Activated CD4-positive, alpha-beta T cell treated with anti-CD3 and anti-CD28 coated beads, Interleukin-2, amount 10 ng/mL, durations not matched to agents 24 days and 14 days (primary cell): Measurements from ENCODE around the gene NLRC5. TPM values are rescaled to one million over a fixed set of nuclear protein-coding genes. Genes with fewer than 3 reads are reported as not detected.

Experiments
- DNase-seq: peaks from one replicate; pipeline ENCODE4 v3.0.0; 2022
- H3K27ac Mint-ChIP-seq: one replicate; pipeline ENCODE4 v1.8.0; 2022; ENCODE audit warnings: mild to moderate bottlenecking, mixed read lengths
- H3K27me3 Mint-ChIP-seq: one replicate; pipeline ENCODE4 v1.8.0; 2022; ENCODE audit warnings: mixed read lengths
- H3K36me3 Mint-ChIP-seq: one replicate; pipeline ENCODE4 v1.8.0; 2022; ENCODE audit warnings: low read depth, mild to moderate bottlenecking, mixed read lengths
- H3K4me1 Mint-ChIP-seq: one replicate; pipeline ENCODE4 v1.8.0; 2021; ENCODE audit warnings: mixed read lengths
- H3K4me3 Mint-ChIP-seq: one replicate; pipeline ENCODE4 v1.8.0; 2022; ENCODE audit warnings: mild to moderate bottlenecking, moderate library complexity, mixed read lengths
- H3K9me3 Mint-ChIP-seq: one replicate; pipeline ENCODE4 v1.8.0; 2021; ENCODE audit warnings: mixed read lengths
- intact Hi-C: fragments of 100-400 bp; cut with micrococcal nuclease; formaldehyde crosslinking; loops from one replicate; pipeline ENCODE4 v1.15.1; 2023
- total RNA-seq: library from RNA; stranded (reverse); gene quantifications from 2 replicates; pipeline ENCODE4 v1.2.3, GENCODE V29; 2022

NLRC5 gene
- total RNA-seq, 1 donor from 2014 or later = 214 TPM

- Mint-ChIP-seq H3K4me1 (peaks cover 77% of the 10 kb centered on the region), H3K36me3 (peaks cover 82% of the 10 kb centered on the region), H3K27ac (peak overlapping the region; percentile 97), H3K4me3 (peak overlapping the region; percentile 80), H3K27me3 (no peaks in the 10 kb centered on the region), H3K9me3 (no peaks in the 10 kb centered on the region)
- peak; percentile 80 for DNase-seq
- intact Hi-C loops = no loop called here
Observed at GRCh38 chr16:57039148-57039812, 49.9 kb downstream of the NLRC5 start.

GRCh38 chr16:57041182-57042156, 52.1 kb downstream of the NLRC5 start:
- intact Hi-C loops = loop anchor here (1.0 to 2.0 kb wide), 5 partner anchors 27 to 97 kb away; partner anchors contain the start of gene NLRC5
- Mint-ChIP-seq H3K36me3 (peaks cover 73% of the 10 kb centered on the region), H3K4me3 (peak overlapping the region; percentile 80), H3K9me3 (no peaks in the 10 kb centered on the region), H3K27ac (peak overlapping the region; percentile 97), H3K4me1 (peaks cover 69% of the 10 kb centered on the region), H3K27me3 (no peaks in the 10 kb centered on the region)
- peak; percentile 93 for DNase-seq

DNA sequence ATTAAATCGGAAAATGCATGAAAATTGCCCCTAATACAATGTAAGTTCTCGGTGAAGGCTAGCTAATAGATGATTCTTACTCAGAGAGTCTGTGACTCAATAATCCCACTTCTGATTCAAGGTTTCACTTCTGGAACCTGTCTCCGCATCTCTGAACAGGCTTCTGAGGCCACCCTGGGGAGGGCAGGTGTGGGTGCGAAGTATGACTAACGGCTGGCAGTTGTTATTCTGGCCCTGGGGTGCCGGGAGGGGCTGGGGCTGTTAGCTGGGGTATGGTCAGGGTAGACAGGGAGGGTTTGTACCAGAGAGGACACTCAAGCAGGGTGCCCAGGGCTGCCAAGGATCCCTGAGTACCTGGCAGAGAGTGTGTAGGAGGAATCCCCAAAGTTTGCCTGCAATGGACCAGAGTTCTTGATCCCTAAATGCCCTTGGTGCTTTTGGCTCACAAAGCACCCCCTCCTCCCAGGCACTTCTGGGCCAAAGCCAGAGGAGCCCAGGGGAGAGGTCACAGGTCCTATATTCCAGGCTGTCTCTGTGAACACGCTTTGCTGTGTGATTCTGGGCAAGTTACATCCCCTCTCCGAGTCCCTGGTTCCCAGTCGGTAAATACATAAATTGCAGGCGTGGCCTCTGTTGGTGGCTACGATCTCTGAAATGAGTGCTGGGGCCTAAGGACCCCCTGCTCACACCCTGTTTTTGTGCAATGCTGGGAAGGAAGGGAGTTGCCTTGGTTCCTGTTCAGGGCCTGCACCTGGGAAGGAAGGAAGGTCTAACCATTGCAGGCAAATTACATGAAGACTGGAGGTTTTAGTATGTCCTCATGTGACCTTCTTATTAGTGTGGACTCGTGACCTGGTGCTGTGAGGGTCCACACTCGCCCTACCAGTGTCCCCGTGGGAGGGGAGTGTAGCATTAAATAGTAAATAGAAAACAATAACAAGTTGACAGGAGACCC, 53.1 kb downstream of the NLRC5 start:
- Mint-ChIP-seq H3K27ac (peak overlapping the region; percentile 97), H3K4me3 (peak overlapping the region; percentile 80), H3K36me3 (peaks cover 71% of the 10 kb centered on the region), H3K4me1 (peaks cover 62% of the 10 kb centered on the region), H3K27me3 (no peaks in the 10 kb centered on the region), H3K9me3 (no peaks in the 10 kb centered on the region)
- intact Hi-C loops = loop anchor here (1.0 to 2.0 kb wide), 4 partner anchors 28 to 98 kb away; partner anchors contain the start of gene NLRC5
- DNase-seq = peak; percentile 88

DNA sequence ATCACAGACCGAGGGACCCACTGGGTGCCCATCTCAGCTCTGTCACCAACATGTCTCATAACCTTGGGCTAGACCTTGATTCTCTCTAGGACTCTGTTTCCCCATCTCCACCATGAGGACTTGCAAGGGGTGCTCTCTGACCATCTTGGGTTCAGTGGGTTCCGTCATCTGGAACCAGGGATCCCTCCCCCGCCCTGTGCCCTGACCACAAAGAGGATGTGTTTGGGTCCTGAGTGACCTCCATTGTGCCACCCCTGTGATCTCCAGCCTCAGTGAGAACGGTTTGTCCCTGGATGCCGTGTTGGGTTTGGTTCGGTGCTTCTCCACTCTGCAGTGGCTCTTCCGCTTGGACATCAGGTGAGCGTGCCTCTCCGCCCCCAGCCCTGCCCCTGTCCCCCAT, 53.9 kb downstream of the NLRC5 start:
- intact Hi-C loops = loop anchor here (2.0 kb wide), 1 partner anchor 98 kb away; no protein-coding TSS in a partner anchor
- Mint-ChIP-seq H3K4me1 (peaks cover 59% of the 10 kb centered on the region), H3K36me3 (peaks cover 71% of the 10 kb centered on the region), H3K9me3 (no peaks in the 10 kb centered on the region), H3K4me3 (peak overlapping the region; percentile 8), H3K27ac (peak overlapping the region; percentile 97), H3K27me3 (no peaks in the 10 kb centered on the region)
- no peak for DNase-seq

DNA sequence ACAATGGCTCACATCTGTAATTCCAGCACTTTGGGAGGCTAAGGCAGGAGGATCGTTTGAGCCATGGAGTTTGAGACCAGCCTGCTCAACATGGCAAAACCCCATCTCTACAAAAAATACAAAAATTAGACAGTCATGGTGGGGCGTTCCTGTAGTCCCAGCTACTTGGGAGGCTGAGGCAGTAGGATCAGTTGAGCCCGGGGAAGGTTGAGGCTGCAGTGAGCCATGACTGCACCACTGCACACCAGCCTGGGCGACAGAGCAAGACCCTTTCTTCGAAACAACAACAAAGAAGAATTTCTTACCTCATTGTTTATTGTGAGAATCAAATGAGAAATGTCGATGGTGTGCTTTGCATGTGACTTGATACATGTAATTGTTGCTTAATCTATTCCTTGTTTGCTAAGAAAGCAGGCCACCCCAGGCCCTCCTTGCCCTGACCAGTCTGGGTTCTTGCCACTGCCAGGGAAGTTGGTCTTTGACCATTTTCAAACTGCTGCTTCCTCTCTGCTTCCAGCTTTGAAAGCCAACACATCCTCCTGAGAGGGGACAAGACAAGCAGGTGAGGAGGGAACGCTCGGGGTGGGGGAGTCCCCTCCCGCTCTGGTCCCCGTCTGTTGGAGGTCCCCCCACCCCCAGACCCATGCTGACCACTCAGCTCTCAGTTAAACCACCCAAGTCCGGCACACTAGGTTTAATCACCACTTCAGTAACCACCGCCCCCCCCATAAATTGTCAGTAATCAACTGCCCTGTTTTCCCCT, 55.8 kb downstream of the NLRC5 start:
- Mint-ChIP-seq H3K27ac (peak overlapping the region; percentile 76), H3K9me3 (no peaks in the 10 kb centered on the region), H3K4me3 (no peak overlapping the region), H3K4me1 (peaks cover 46% of the 10 kb centered on the region), H3K27me3 (no peaks in the 10 kb centered on the region), H3K36me3 (peaks cover 66% of the 10 kb centered on the region)
- DNase-seq = no peak
- intact Hi-C loops = no loop called here

- Mint-ChIP-seq H3K4me1 (peaks cover 45% of the 10 kb centered on the region), H3K4me3 (no peak overlapping the region), H3K9me3 (no peaks in the 10 kb centered on the region), H3K27me3 (no peaks in the 10 kb centered on the region), H3K36me3 (peaks cover 65% of the 10 kb centered on the region), H3K27ac (peak overlapping the region; percentile 76)
- intact Hi-C loops = no loop called here
- no peak for DNase-seq
Observed at GRCh38 chr16:57045694-57046381, 56.5 kb downstream of the NLRC5 start.

- no peaks in the 10 kb centered on the region for H3K9me3 Mint-ChIP-seq
- H3K27ac Mint-ChIP-seq = peak overlapping the region; percentile 76
- H3K27me3 Mint-ChIP-seq = no peaks in the 10 kb centered on the region
- peaks cover 62% of the 10 kb centered on the region for H3K36me3 Mint-ChIP-seq
- intact Hi-C loops = no loop called here
- no peak overlapping the region for H3K4me3 Mint-ChIP-seq
- peaks cover 31% of the 10 kb centered on the region for H3K4me1 Mint-ChIP-seq
- DNase-seq = no peak
Observed at GRCh38 chr16:57048095-57048494, 58.7 kb downstream of the NLRC5 start.

- peaks cover 62% of the 10 kb centered on the region for H3K36me3 Mint-ChIP-seq
- intact Hi-C loops = no loop called here
- DNase-seq = no peak
- H3K4me1 Mint-ChIP-seq = peaks cover 25% of the 10 kb centered on the region
- H3K27ac Mint-ChIP-seq = peak overlapping the region; percentile 80
- H3K27me3 Mint-ChIP-seq = no peaks in the 10 kb centered on the region
- no peaks in the 10 kb centered on the region for H3K9me3 Mint-ChIP-seq
- H3K4me3 Mint-ChIP-seq = no peak overlapping the region
Observed at GRCh38 chr16:57049678-57050077, 60.3 kb downstream of the NLRC5 start.

DNA sequence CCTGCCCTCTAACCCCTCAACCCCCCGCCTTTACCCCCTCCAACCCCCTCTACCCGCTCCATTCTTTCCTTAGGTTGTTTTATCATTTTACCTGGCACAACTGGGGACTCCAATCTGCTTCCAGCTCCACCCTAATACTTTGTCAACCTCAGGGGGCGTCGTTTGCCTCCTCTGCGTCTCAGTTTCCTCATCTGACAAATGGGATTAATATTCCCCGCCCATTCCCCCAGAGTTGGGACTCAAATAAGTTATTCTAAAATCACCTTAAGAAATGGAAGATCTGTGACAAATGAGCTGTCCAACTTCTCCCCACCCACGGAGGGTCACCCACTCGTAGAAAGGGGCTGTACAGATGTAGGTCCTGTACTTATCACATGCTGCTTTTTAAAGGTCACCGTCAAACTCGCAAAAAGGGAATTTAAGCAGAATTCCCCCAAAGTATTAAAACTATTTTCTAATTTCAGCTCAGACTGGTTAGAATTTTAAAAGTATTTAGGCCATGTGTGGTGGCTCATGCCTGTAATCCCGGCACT, 62.4 kb downstream of the NLRC5 start:
- Mint-ChIP-seq H3K4me3 (peak overlapping the region; percentile 20), H3K4me1 (peaks cover 18% of the 10 kb centered on the region), H3K9me3 (no peaks in the 10 kb centered on the region), H3K36me3 (peaks cover 63% of the 10 kb centered on the region), H3K27me3 (no peaks in the 10 kb centered on the region), H3K27ac (peak overlapping the region; percentile 80)
- DNase-seq = no peak
- intact Hi-C loops = no loop called here

DNA sequence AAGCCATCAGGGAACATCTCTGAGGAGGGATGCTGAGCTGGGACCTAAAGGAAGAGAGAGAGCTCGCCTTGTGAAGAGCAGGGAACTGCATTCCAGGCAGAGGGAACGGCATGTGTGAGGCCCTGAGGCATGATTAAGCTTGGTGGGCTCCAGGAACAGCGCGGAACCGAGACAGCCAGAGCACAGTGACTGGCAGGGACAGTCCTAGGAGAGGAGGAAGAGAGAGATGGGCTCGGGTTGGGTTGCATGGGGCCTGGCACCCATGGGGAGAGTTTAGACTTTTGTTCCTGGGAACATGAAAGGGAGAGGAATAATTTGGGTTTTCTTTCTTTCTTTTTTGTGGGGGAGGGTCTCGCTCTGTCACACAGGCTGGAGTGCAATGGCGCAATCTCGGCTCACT, 63.8 kb downstream of the NLRC5 start:
- Mint-ChIP-seq H3K9me3 (no peaks in the 10 kb centered on the region), H3K27me3 (no peaks in the 10 kb centered on the region), H3K27ac (peak overlapping the region; percentile 81), H3K4me1 (peaks cover 14% of the 10 kb centered on the region), H3K36me3 (peaks cover 61% of the 10 kb centered on the region), H3K4me3 (no peak overlapping the region)
- no peak for DNase-seq
- intact Hi-C loops = no loop called here

- no peak for DNase-seq
- peaks cover 12% of the 10 kb centered on the region for H3K4me1 Mint-ChIP-seq
- intact Hi-C loops = no loop called here
- no peaks in the 10 kb centered on the region for H3K9me3 Mint-ChIP-seq
- H3K4me3 Mint-ChIP-seq = no peak overlapping the region
- no peaks in the 10 kb centered on the region for H3K27me3 Mint-ChIP-seq
- peaks cover 55% of the 10 kb centered on the region for H3K36me3 Mint-ChIP-seq
- no peak overlapping the region for H3K27ac Mint-ChIP-seq
Observed at GRCh38 chr16:57054338-57054737, 65.0 kb downstream of the NLRC5 start.

DNA sequence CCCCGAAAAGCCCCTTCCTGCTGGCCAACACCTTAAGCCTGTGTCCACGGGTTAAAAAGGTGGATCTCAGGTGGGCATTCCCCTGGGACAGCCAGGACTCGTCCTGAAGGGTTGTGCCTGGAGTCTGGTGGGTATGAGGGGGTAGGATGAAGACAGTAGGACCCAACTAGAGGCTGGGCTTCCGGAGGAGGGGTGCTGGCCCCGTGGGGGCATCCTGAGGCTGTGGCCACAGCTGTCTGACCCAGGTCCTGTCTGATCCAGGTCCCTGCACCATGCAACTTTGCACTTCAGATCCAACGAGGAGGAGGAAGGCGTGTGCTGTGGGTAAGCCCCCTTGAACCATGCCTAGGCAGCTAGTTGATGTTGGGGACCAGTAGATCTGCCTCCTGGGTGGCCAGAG, 65.4 kb downstream of the NLRC5 start:
- H3K27ac Mint-ChIP-seq = no peak overlapping the region
- intact Hi-C loops = no loop called here
- no peak overlapping the region for H3K4me3 Mint-ChIP-seq
- no peaks in the 10 kb centered on the region for H3K9me3 Mint-ChIP-seq
- DNase-seq = no peak
- H3K4me1 Mint-ChIP-seq = peaks cover 12% of the 10 kb centered on the region
- no peaks in the 10 kb centered on the region for H3K27me3 Mint-ChIP-seq
- H3K36me3 Mint-ChIP-seq = peaks cover 58% of the 10 kb centered on the region
